Osteocyte (in vitro differentiated cells): ENCODE results near the gene RASSF4. TPM values are rescaled to one million over a fixed set of nuclear protein-coding genes. Genes with fewer than 3 reads are reported as not detected.

Source experiments
- DNase-seq: peaks from one replicate; pipeline ENCODE4 v3.0.0; 2021; ENCODE audit warnings: mixed read lengths; ENCODE audit not compliant: unreplicated experiment; ENCODE audit errors: extremely low spot score
- H3K27ac Mint-ChIP-seq: one replicate; pipeline ENCODE4 v1.8.0; 2021; ENCODE audit warnings: mild to moderate bottlenecking, mixed read lengths; ENCODE audit not compliant: unreplicated experiment
- H3K27me3 Mint-ChIP-seq: one replicate; pipeline ENCODE4 v1.8.0; 2021; ENCODE audit warnings: mixed read lengths; ENCODE audit not compliant: unreplicated experiment
- H3K36me3 Mint-ChIP-seq: one replicate; pipeline ENCODE4 v1.8.0; 2021; ENCODE audit warnings: mixed read lengths; ENCODE audit not compliant: unreplicated experiment
- H3K4me1 Mint-ChIP-seq: one replicate; pipeline ENCODE4 v1.8.0; 2021; ENCODE audit warnings: mixed read lengths; ENCODE audit not compliant: unreplicated experiment
- H3K4me3 Mint-ChIP-seq: one replicate; pipeline ENCODE4 v1.8.0; 2021; ENCODE audit warnings: mild to moderate bottlenecking, moderate library complexity, mixed read lengths; ENCODE audit not compliant: unreplicated experiment
- H3K9me3 Mint-ChIP-seq: one replicate; pipeline ENCODE4 v1.8.0; 2021; ENCODE audit warnings: mixed read lengths; ENCODE audit not compliant: unreplicated experiment
- total RNA-seq: library from RNA; stranded (reverse); gene quantifications from 2 replicates; pipeline ENCODE4 v1.2.1, GENCODE V29; 2021
- TF ChIP-seq, protein P1 (sequence below): fragments of 200-600 bp; sonication (generic); IDR thresholded peaks from 2 replicates; pipeline ENCODE4 v1.5.0; 2021; ENCODE audit warnings: antibody characterized with exemption, mild to moderate bottlenecking, moderate library complexity

RASSF4 gene
- total RNA-seq, 1 donor from 2014 or later, result 11.8 TPM

GRCh38 chr10:44913350-44914081, 46.1 kb upstream of the RASSF4 start:
- no peak overlapping the region for H3K4me3 Mint-ChIP-seq
- peaks cover 8% of the 10 kb centered on the region for H3K9me3 Mint-ChIP-seq
- H3K4me1 Mint-ChIP-seq, result peaks cover 13% of the 10 kb centered on the region
- peaks cover 32% of the 10 kb centered on the region for H3K27me3 Mint-ChIP-seq
- no peaks in the 10 kb centered on the region for H3K36me3 Mint-ChIP-seq
- H3K27ac Mint-ChIP-seq, result no peak overlapping the region
- no peak for DNase-seq
- TF ChIP-seq, protein P1, sequence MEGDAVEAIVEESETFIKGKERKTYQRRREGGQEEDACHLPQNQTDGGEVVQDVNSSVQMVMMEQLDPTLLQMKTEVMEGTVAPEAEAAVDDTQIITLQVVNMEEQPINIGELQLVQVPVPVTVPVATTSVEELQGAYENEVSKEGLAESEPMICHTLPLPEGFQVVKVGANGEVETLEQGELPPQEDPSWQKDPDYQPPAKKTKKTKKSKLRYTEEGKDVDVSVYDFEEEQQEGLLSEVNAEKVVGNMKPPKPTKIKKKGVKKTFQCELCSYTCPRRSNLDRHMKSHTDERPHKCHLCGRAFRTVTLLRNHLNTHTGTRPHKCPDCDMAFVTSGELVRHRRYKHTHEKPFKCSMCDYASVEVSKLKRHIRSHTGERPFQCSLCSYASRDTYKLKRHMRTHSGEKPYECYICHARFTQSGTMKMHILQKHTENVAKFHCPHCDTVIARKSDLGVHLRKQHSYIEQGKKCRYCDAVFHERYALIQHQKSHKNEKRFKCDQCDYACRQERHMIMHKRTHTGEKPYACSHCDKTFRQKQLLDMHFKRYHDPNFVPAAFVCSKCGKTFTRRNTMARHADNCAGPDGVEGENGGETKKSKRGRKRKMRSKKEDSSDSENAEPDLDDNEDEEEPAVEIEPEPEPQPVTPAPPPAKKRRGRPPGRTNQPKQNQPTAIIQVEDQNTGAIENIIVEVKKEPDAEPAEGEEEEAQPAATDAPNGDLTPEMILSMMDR, result no peak

GRCh38 chr10:44914891-44915290, 44.7 kb upstream of the RASSF4 start:
- Mint-ChIP-seq H3K9me3 (peaks cover 8% of the 10 kb centered on the region), H3K36me3 (no peaks in the 10 kb centered on the region), H3K27ac (no peak overlapping the region), H3K4me1 (peaks cover 10% of the 10 kb centered on the region), H3K4me3 (no peak overlapping the region), H3K27me3 (peaks cover 45% of the 10 kb centered on the region)
- DNase-seq, result no peak
- TF ChIP-seq, protein P1, result no peak

DNA sequence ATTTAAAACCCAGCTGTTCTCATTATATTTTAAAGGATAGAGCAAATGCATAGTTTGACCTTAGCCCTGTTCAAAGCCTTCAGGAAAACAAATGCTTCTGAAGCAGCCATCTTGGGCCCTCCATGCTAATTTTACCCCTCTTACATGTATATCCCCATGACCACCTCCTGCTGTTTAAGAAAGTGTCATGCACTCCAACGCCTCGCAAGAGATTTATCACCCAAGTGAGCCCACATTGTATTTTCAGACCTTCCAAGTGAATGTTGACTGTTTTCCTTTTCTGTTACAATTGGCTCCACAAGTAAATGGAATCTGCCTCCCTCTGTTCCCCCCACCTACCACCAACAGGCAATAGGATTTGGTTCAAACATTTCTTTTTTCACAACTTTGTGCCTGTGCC, 43.2 kb upstream of the RASSF4 start:
- Mint-ChIP-seq H3K9me3 (peaks cover 8% of the 10 kb centered on the region), H3K4me3 (no peak overlapping the region), H3K36me3 (no peaks in the 10 kb centered on the region), H3K4me1 (peaks cover 4% of the 10 kb centered on the region), H3K27ac (no peak overlapping the region), H3K27me3 (peaks cover 50% of the 10 kb centered on the region)
- DNase-seq, result no peak
- TF ChIP-seq, protein P1, result no peak

GRCh38 chr10:44917848-44918247, 41.8 kb upstream of the RASSF4 start:
- no peak overlapping the region for H3K4me3 Mint-ChIP-seq
- TF ChIP-seq, protein P1, result no peak
- H3K4me1 Mint-ChIP-seq, result peaks cover 4% of the 10 kb centered on the region
- peaks cover 50% of the 10 kb centered on the region for H3K27me3 Mint-ChIP-seq
- peaks cover 8% of the 10 kb centered on the region for H3K9me3 Mint-ChIP-seq
- no peaks in the 10 kb centered on the region for H3K36me3 Mint-ChIP-seq
- H3K27ac Mint-ChIP-seq, result no peak overlapping the region
- no peak for DNase-seq

DNA sequence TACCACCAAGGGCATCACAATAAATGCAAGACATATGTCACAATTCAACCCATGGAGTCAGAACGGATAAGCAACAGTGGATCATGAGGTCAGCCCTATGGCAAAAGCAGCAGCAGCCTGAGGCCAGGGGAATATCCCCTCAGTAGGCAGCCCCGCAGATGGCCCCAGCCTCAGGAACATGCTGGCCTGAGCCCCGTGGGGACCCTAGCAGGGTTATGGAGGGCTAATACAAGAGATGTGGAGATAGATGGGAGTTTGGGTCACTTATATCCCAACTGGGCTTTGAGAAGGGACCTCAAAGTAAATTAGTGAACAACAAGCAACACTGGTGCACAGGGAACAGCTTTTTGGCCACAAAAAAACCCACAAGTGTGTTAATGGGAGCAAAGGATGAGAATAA, 39.4 kb upstream of the RASSF4 start:
- peaks cover 50% of the 10 kb centered on the region for H3K27me3 Mint-ChIP-seq
- peak; percentile 73 for DNase-seq
- H3K9me3 Mint-ChIP-seq, result peaks cover 8% of the 10 kb centered on the region
- no peaks in the 10 kb centered on the region for H3K4me1 Mint-ChIP-seq
- TF ChIP-seq, protein P1, result no peak
- no peak overlapping the region for H3K4me3 Mint-ChIP-seq
- no peak overlapping the region for H3K27ac Mint-ChIP-seq
- H3K36me3 Mint-ChIP-seq, result no peaks in the 10 kb centered on the region
